ENCODE data around the gene SNHG17. TPM values are rescaled to one million over a fixed set of nuclear protein-coding genes. Genes with fewer than 3 reads are reported as not detected.
A peak's percentile ranks its signal among the peaks of the same experiment; 100 is the strongest.
"Not testable (repeated sequence)": the region's sequence is repeated elsewhere in the genome, so short reads cannot be mapped to it uniquely, and the experiment has no call there.

The SNHG17 gene
- total RNA-seq, 1 donor from 2014 or later = 9.3 TPM

- DNase-seq (ENCODE audit: low read depth) = no peak
Measured at GRCh38 chr20:38447931-38448675, 13.0 kb upstream of the SNHG17 start.

- no peak for DNase-seq (ENCODE audit: low read depth)
Measured at GRCh38 chr20:38447251-38447661, 12.1 kb upstream of the SNHG17 start.

GRCh38 chr20:38446441-38447209 lies 11.5 kb upstream of the SNHG17 start:
- peak; percentile 70 for DNase-seq (ENCODE audit: low read depth)

GRCh38 chr20:38445901-38446425 lies 10.8 kb upstream of the SNHG17 start:
- DNase-seq (ENCODE audit: low read depth) = no peak

- DNase-seq (ENCODE audit: low read depth) = no peak
Measured at GRCh38 chr20:38445381-38445796, 10.3 kb upstream of the SNHG17 start.

- no peak for DNase-seq (ENCODE audit: low read depth)
Measured at GRCh38 chr20:38441916-38442315, 6.8 kb upstream of the SNHG17 start.

GRCh38 chr20:38441110-38441509 lies 6.0 kb upstream of the SNHG17 start:
- DNase-seq (ENCODE audit: low read depth) = not testable (repeated sequence)

- no peak for DNase-seq (ENCODE audit: low read depth)
Measured at GRCh38 chr20:38437796-38438195, 2.7 kb upstream of the SNHG17 start.

- no peak for DNase-seq (ENCODE audit: low read depth)
Measured at GRCh38 chr20:38435555-38435939, 419 bp upstream of the SNHG17 start.

- DNase-seq (ENCODE audit: low read depth) = no peak
Measured at GRCh38 chr20:38434301-38434741, 807 bp downstream of the SNHG17 start.

- DNase-seq (ENCODE audit: low read depth) = no peak
Measured at GRCh38 chr20:38433304-38433972, 1.7 kb downstream of the SNHG17 start.

GRCh38 chr20:38432870-38433269 lies 2.3 kb downstream of the SNHG17 start:
- not testable (repeated sequence) for DNase-seq (ENCODE audit: low read depth)

GRCh38 chr20:38432292-38432691 lies 2.8 kb downstream of the SNHG17 start:
- DNase-seq (ENCODE audit: low read depth) = no peak

- no peak for DNase-seq (ENCODE audit: low read depth)
Measured at GRCh38 chr20:38430679-38431325, 4.3 kb downstream of the SNHG17 start.

- DNase-seq (ENCODE audit: low read depth) = no peak
Measured at GRCh38 chr20:38429301-38429700, 5.8 kb downstream of the SNHG17 start.

GRCh38 chr20:38428800-38429199 lies 6.3 kb downstream of the SNHG17 start:
- DNase-seq (ENCODE audit: low read depth) = no peak

GRCh38 chr20:38427655-38428023 lies 7.5 kb downstream of the SNHG17 start:
- DNase-seq (ENCODE audit: low read depth) = no peak

- DNase-seq (ENCODE audit: low read depth) = peak; percentile 76
Measured at GRCh38 chr20:38426006-38426897, 8.9 kb downstream of the SNHG17 start.

GRCh38 chr20:38424401-38424800 lies 10.7 kb downstream of the SNHG17 start:
- no peak for DNase-seq (ENCODE audit: low read depth)

- no peak for DNase-seq (ENCODE audit: low read depth)
Measured at GRCh38 chr20:38423541-38423940, 11.6 kb downstream of the SNHG17 start.

- no peak for DNase-seq (ENCODE audit: low read depth)
Measured at GRCh38 chr20:38421915-38422314, 13.2 kb downstream of the SNHG17 start.
